T-cell (primary cell): Measurements from ENCODE around the gene LRRC27. TPM values are rescaled to one million over a fixed set of nuclear protein-coding genes. Genes with fewer than 3 reads are reported as not detected.

ENCODE experiments used
- ATAC-seq, 4 experiments: fragments of 200-7000 bp in 3 of 4; fragments of 150-1000 bp in 1 of 4; cut with Tn5 transposase; replicated peaks in 1 of 4; 1 replicate in 3 of 4; 2 replicates in 1 of 4; pipeline ENCODE4 v1.10.0; 2021; ENCODE audit warnings: moderate library complexity in 3 of 4, mild to moderate bottlenecking in 2 of 4, moderate number of reproducible peaks in 1 of 4
- CTCF ChIA-PET, 2 donors: fragments of 300-600 bp; sonication (Branson Sonifier 250); formaldehyde crosslinking; loops; one replicate each; lab custom pipeline; 2022; ENCODE audit warnings: antibody characterized with exemption in 2 of 2; lab: Charles Lee
- POLR2A ChIA-PET, 2 donors: fragments of 300-600 bp; sonication (Branson Sonifier 250); formaldehyde crosslinking; loops; one replicate each; lab custom pipeline; 2022; ENCODE audit warnings: antibody characterized with exemption in 2 of 2; lab: Charles Lee
- DNase-seq, 35 experiments: peaks; one replicate each; pipeline versions ENCODE4 v3.0.0 to v3.0.0-alpha.2; 2013 to 2023
- H3K27ac ChIP-seq: one replicate; pipeline ENCODE4 v1.5.1; 2013; ENCODE audit warnings: low read length
- H3K27me3 ChIP-seq, 2 experiments: replicated peaks in 1 of 2; 1 replicate in 1 of 2; 2 replicates in 1 of 2; pipeline versions ENCODE4 v1.6.1 to v1.7.0; 2013; ENCODE audit warnings: low read length in 1 of 2, mixed read lengths in 1 of 2; ENCODE audit not compliant: control insufficient read depth in 2 of 2, insufficient read depth in 2 of 2; ENCODE audit errors: extremely low read depth in 1 of 2
- H3K36me3 ChIP-seq, 2 donors: 1 replicate in 1 of 2; 2 replicates in 1 of 2; pipeline versions ENCODE4 v1.6.1 to v1.7.0; 2013; ENCODE audit warnings: low read length in 1 of 2; ENCODE audit not compliant: control insufficient read depth in 2 of 2, insufficient read depth in 1 of 2; ENCODE audit errors: extremely low read depth in 1 of 2
- H3K4me1 ChIP-seq, 2 experiments: 1 replicate in 1 of 2; 2 replicates in 1 of 2; pipeline versions ENCODE4 v1.6.1 to v1.7.0; 2013; ENCODE audit warnings: low read length in 2 of 2, mixed read lengths in 1 of 2; ENCODE audit not compliant: insufficient read depth in 2 of 2, control insufficient read depth in 1 of 2; ENCODE audit errors: extremely low read depth in 1 of 2
- H3K4me3 ChIP-seq, 2 donors: 1 replicate in 1 of 2; 2 replicates in 1 of 2; pipeline versions ENCODE4 v1.5.1 to v1.7.0; 2013; ENCODE audit warnings: mild to moderate bottlenecking in 2 of 2, low read length in 1 of 2, moderate library complexity in 1 of 2; ENCODE audit not compliant: control insufficient read depth in 1 of 2; ENCODE audit errors: extremely low read depth in 1 of 2
- H3K9me3 ChIP-seq: 2 replicates; pipeline ENCODE4 v1.7.0; 2013
- H3K27ac Mint-ChIP-seq, 2 donors: one replicate each; pipeline ENCODE4 v1.8.0; 2020 to 2021; ENCODE audit warnings: mild to moderate bottlenecking in 2 of 2, mixed read lengths in 2 of 2
- H3K27me3 Mint-ChIP-seq, 2 donors: one replicate each; pipeline ENCODE4 v1.8.0; 2021 to 2022; ENCODE audit warnings: mixed read lengths in 2 of 2
- H3K36me3 Mint-ChIP-seq: one replicate; pipeline ENCODE4 v1.8.0; 2021; ENCODE audit warnings: mixed read lengths
- H3K4me1 Mint-ChIP-seq, 3 donors: one replicate each; pipeline ENCODE4 v1.8.0; 2020 to 2022; ENCODE audit warnings: mixed read lengths in 3 of 3, mild to moderate bottlenecking in 1 of 3
- H3K4me3 Mint-ChIP-seq, 3 donors: one replicate each; pipeline ENCODE4 v1.8.0; 2020 to 2022; ENCODE audit warnings: mild to moderate bottlenecking in 3 of 3, mixed read lengths in 3 of 3, moderate library complexity in 3 of 3
- H3K9me3 Mint-ChIP-seq, 3 donors: one replicate each; pipeline ENCODE4 v1.8.0; 2020 to 2022; ENCODE audit warnings: mixed read lengths in 3 of 3
- WGBS: methylation state at CpG from one replicate; pipeline ENCODE4 v1.1.5; 2013; ENCODE audit warnings: missing lambda C conversion rate; ENCODE audit not compliant: insufficient coverage; 5-methylcytosine and 5-hydroxymethylcytosine counted together
- total RNA-seq, 35 experiments: library from RNA in 6 of 35; stranded (reverse) in 6 of 35; fragments of 120-200 nt in 1 of 35; gene quantifications; one replicate each; pipeline versions ENCODE4 v1.2.1 to v1.2.4 and lab custom pipeline; 2013 to 2026

LRRC27 gene
- total RNA-seq, 5 donors from 2014 or later (not counting 1 experiment from before 2014, with no cell fraction given): 3.1 to 7.8 (median 7.0) TPM

GRCh38 chr10:132383101-132383500 is 51.1 kb downstream of the LRRC27 start:
- Mint-ChIP-seq H3K4me3 (no peak overlapping the region), H3K4me1 (peaks cover 7 to 21% (median 12%) of the 10 kb centered on the region in 3 donors), H3K27ac (no peak overlapping the region), H3K27me3 (no peaks in the 10 kb centered on the region), H3K36me3 (peaks cover 3% of the 10 kb centered on the region), H3K9me3 (no peaks in the 10 kb centered on the region)
- DNase-seq (no peak), ATAC-seq (no peak)
- Histone ChIP-seq H3K27me3 (peaks cover 0 to 6% of the 10 kb centered on the region in 2 experiments), H3K9me3 (no peaks in the 10 kb centered on the region), H3K4me1 (peaks cover 2 to 6% of the 10 kb centered on the region in 2 experiments), H3K4me3 (no peak overlapping the region), H3K36me3 (no peaks in the 10 kb centered on the region), H3K27ac (no peak overlapping the region)
- ChIA-PET CTCF (no interaction called here), POLR2A (no interaction called here)
- 100% methylated on average over 3 of the region's 8 CpGs for WGBS

- Mint-ChIP-seq H3K27me3 (no peaks in the 10 kb centered on the region), H3K4me1 (peaks cover 7 to 21% (median 12%) of the 10 kb centered on the region in 3 donors), H3K9me3 (no peaks in the 10 kb centered on the region), H3K36me3 (peaks cover 3% of the 10 kb centered on the region), H3K27ac (no peak overlapping the region), H3K4me3 (no peak overlapping the region)
- ChIA-PET CTCF (no interaction called here), POLR2A (no interaction called here)
- Histone ChIP-seq H3K9me3 (no peaks in the 10 kb centered on the region), H3K4me1 (peaks cover 2 to 7% of the 10 kb centered on the region in 2 experiments), H3K27me3 (peaks cover 0 to 6% of the 10 kb centered on the region in 2 experiments), H3K36me3 (no peaks in the 10 kb centered on the region), H3K27ac (no peak overlapping the region), H3K4me3 (no peak overlapping the region)
- no peak for DNase-seq
- no peak for ATAC-seq
- WGBS: 76% methylated on average over 13 of the region's 13 CpGs
Measured at GRCh38 chr10:132383751-132384196, 51.8 kb downstream of the LRRC27 start.

- Histone ChIP-seq H3K27me3 (peaks cover 0 to 10% of the 10 kb centered on the region in 2 experiments), H3K36me3 (no peaks in the 10 kb centered on the region), H3K4me1 (peaks cover 2 to 14% of the 10 kb centered on the region in 2 experiments), H3K27ac (no peak overlapping the region), H3K9me3 (no peaks in the 10 kb centered on the region), H3K4me3 (no peak overlapping the region)
- Mint-ChIP-seq H3K9me3 (no peaks in the 10 kb centered on the region), H3K4me3 (no peak overlapping the region), H3K27ac (no peak overlapping the region), H3K36me3 (no peaks in the 10 kb centered on the region), H3K4me1 (peaks cover 7 to 21% (median 12%) of the 10 kb centered on the region in 3 donors), H3K27me3 (no peaks in the 10 kb centered on the region)
- ChIA-PET CTCF (no interaction called here), POLR2A (no interaction called here)
- ATAC-seq (no peak), DNase-seq (no peak)
- 91% methylated on average over 14 of the region's 20 CpGs for WGBS
Measured at GRCh38 chr10:132384618-132385388, 52.8 kb downstream of the LRRC27 start.

GRCh38 chr10:132385389-132385667 is 53.3 kb downstream of the LRRC27 start:
- ChIA-PET POLR2A (no interaction called here), CTCF (no interaction called here)
- ATAC-seq (no peak), DNase-seq (no peak)
- Histone ChIP-seq H3K9me3 (no peaks in the 10 kb centered on the region), H3K36me3 (no peaks in the 10 kb centered on the region), H3K27ac (no peak overlapping the region), H3K4me1 (peaks cover 2 to 14% of the 10 kb centered on the region in 2 experiments), H3K4me3 (no peak overlapping the region), H3K27me3 (peaks cover 0 to 10% of the 10 kb centered on the region in 2 experiments)
- no peaks in the 10 kb centered on the region for H3K27me3 Mint-ChIP-seq
- no peaks in the 10 kb centered on the region for H3K36me3 Mint-ChIP-seq
- peaks cover 7 to 21% (median 12%) of the 10 kb centered on the region in 3 donors for H3K4me1 Mint-ChIP-seq
- H3K27ac Mint-ChIP-seq: no peak overlapping the region
- no peak overlapping the region for H3K4me3 Mint-ChIP-seq
- 68% methylated on average over 2 of the region's 5 CpGs for WGBS
- H3K9me3 Mint-ChIP-seq: no peaks in the 10 kb centered on the region

GRCh38 chr10:132385721-132386418 is 53.9 kb downstream of the LRRC27 start:
- 88% methylated on average over 18 of the region's 18 CpGs for WGBS
- H3K27ac Mint-ChIP-seq: no peak overlapping the region
- H3K36me3 Mint-ChIP-seq: no peaks in the 10 kb centered on the region
- ChIA-PET POLR2A (no interaction called here), CTCF (no interaction called here)
- no peaks in the 10 kb centered on the region for H3K27me3 Mint-ChIP-seq
- peaks cover 2 to 14% of the 10 kb centered on the region in 2 experiments for H3K4me1 ChIP-seq
- H3K9me3 Mint-ChIP-seq: no peaks in the 10 kb centered on the region
- no peak overlapping the region for H3K4me3 Mint-ChIP-seq
- H3K4me3 ChIP-seq: no peak overlapping the region
- peaks cover 0 to 10% of the 10 kb centered on the region in 2 experiments for H3K27me3 ChIP-seq
- no peaks in the 10 kb centered on the region for H3K9me3 ChIP-seq
- no peak overlapping the region for H3K27ac ChIP-seq
- no peak for DNase-seq
- peaks cover 7 to 21% (median 12%) of the 10 kb centered on the region in 3 donors for H3K4me1 Mint-ChIP-seq
- no peaks in the 10 kb centered on the region for H3K36me3 ChIP-seq
- ATAC-seq: no peak

- H3K36me3 Mint-ChIP-seq: no peaks in the 10 kb centered on the region
- H3K27me3 Mint-ChIP-seq: no peaks in the 10 kb centered on the region
- H3K4me1 ChIP-seq: peaks cover 2 to 14% of the 10 kb centered on the region in 2 experiments
- H3K4me1 Mint-ChIP-seq: peaks cover 7 to 20% (median 11%) of the 10 kb centered on the region in 3 donors
- no peaks in the 10 kb centered on the region for H3K36me3 ChIP-seq
- POLR2A ChIA-PET: no interaction called here
- ATAC-seq: no peak
- 80% methylated on average over 4 of the region's 9 CpGs for WGBS
- no peak overlapping the region for H3K4me3 Mint-ChIP-seq
- H3K9me3 ChIP-seq: no peaks in the 10 kb centered on the region
- no peak overlapping the region for H3K27ac Mint-ChIP-seq
- no peak overlapping the region for H3K4me3 ChIP-seq
- peaks cover 0 to 10% of the 10 kb centered on the region in 2 experiments for H3K27me3 ChIP-seq
- CTCF ChIA-PET: no interaction called here
- no peak for DNase-seq
- no peak overlapping the region for H3K27ac ChIP-seq
- no peaks in the 10 kb centered on the region for H3K9me3 Mint-ChIP-seq
Measured at GRCh38 chr10:132386419-132386831, 54.4 kb downstream of the LRRC27 start.
